CD14-positive monocyte (primary cell): ENCODE measurements around the gene LINC00237. TPM values are rescaled to one million over a fixed set of nuclear protein-coding genes. Genes with fewer than 3 reads are reported as not detected.

Experiments used
- DNase-seq, 3 donors: peaks; one replicate each; pipeline ENCODE4 v3.0.0-alpha.2; 2011 to 2022
- H2AFZ ChIP-seq: 2 replicates; pipeline ENCODE4 v1.6.0; 2012; ENCODE audit warnings: mild to moderate bottlenecking, low read depth, low read length, inconsistent platforms; ENCODE audit not compliant: insufficient read depth, poor library complexity, severe bottlenecking
- H3K27ac ChIP-seq, 2 donors: 1 replicate in 1 of 2; 2 replicates in 1 of 2; pipeline ENCODE4 v1.5.1; 2012 to 2013; ENCODE audit warnings: low read length in 2 of 2, control low read depth in 1 of 2, inconsistent platforms in 1 of 2, low read depth in 1 of 2, mild to moderate bottlenecking in 1 of 2
- H3K27me3 ChIP-seq, 2 donors: one replicate each; pipeline versions ENCODE4 v1.6.0 to v1.6.1; 2011 to 2013; ENCODE audit warnings: low read length in 2 of 2; ENCODE audit not compliant: control insufficient read depth in 2 of 2, insufficient read depth in 2 of 2
- H3K36me3 ChIP-seq, 2 donors: replicated peaks in 1 of 2; 1 replicate in 1 of 2; 2 replicates in 1 of 2; pipeline versions ENCODE4 v1.5.1 to v1.6.1; 2012 to 2013; ENCODE audit warnings: low read length in 2 of 2, control low read depth in 1 of 2, inconsistent platforms in 1 of 2, mild to moderate bottlenecking in 1 of 2; ENCODE audit not compliant: insufficient read depth in 2 of 2, control insufficient read depth in 1 of 2
- H3K4me1 ChIP-seq, 2 donors: 1 replicate in 1 of 2; 2 replicates in 1 of 2; pipeline versions ENCODE4 v1.5.1 to v1.6.1; 2012 to 2013; ENCODE audit warnings: low read length in 2 of 2, control low read depth in 1 of 2, inconsistent platforms in 1 of 2, mild to moderate bottlenecking in 1 of 2, moderate library complexity in 1 of 2; ENCODE audit not compliant: insufficient read depth in 2 of 2, control insufficient read depth in 1 of 2
- H3K4me2 ChIP-seq: replicated peaks from 2 replicates; pipeline ENCODE3; 2012; ENCODE audit warnings: low read length, moderate library complexity, mild to moderate bottlenecking; ENCODE audit not compliant: poor library complexity, severe bottlenecking; ENCODE audit errors: extremely low read depth
- H3K4me3 ChIP-seq, 3 experiments: fragments of 200-600 bp in 1 of 3; sonication (generic) in 1 of 3; replicated peaks in 1 of 3; 1 replicate in 2 of 3; 2 replicates in 1 of 3; pipeline ENCODE4 v1.5.1; 2011 to 2013; ENCODE audit warnings: low read length in 3 of 3, mild to moderate bottlenecking in 3 of 3, control low read depth in 2 of 3, low read depth in 2 of 3, inconsistent platforms in 1 of 3, moderate library complexity in 1 of 3
- H3K79me2 ChIP-seq: 2 replicates; pipeline ENCODE4 v1.6.0; 2012; ENCODE audit warnings: mild to moderate bottlenecking, control low read depth, inconsistent platforms, low read length, moderate library complexity; ENCODE audit not compliant: insufficient read depth
- H3K9ac ChIP-seq: 2 replicates; pipeline ENCODE4 v1.6.0; 2017; ENCODE audit warnings: low read length, mild to moderate bottlenecking; ENCODE audit not compliant: insufficient read depth, poor library complexity, severe bottlenecking
- H3K9me3 ChIP-seq, 2 donors: replicated peaks in 1 of 2; 1 replicate in 1 of 2; 2 replicates in 1 of 2; pipeline versions ENCODE4 v1.5.1 to v1.6.1; 2012 to 2013; ENCODE audit warnings: low read length in 2 of 2, control low read depth in 1 of 2; ENCODE audit not compliant: control insufficient read depth in 1 of 2, insufficient read depth in 1 of 2
- H4K20me1 ChIP-seq: 2 replicates; pipeline ENCODE4 v1.6.0; 2012; ENCODE audit warnings: mild to moderate bottlenecking, low read length, control low read depth, moderate library complexity; ENCODE audit not compliant: insufficient read depth
- H3K27ac Mint-ChIP-seq, 7 donors: one replicate each; pipeline ENCODE4 v1.8.0; 2020; ENCODE audit warnings: mild to moderate bottlenecking in 7 of 7, mixed read lengths in 7 of 7, moderate library complexity in 6 of 7, inconsistent platforms in 2 of 7
- H3K27me3 Mint-ChIP-seq, 3 donors: one replicate each; pipeline ENCODE4 v1.8.0; 2021 to 2022; ENCODE audit warnings: low read depth in 3 of 3, mild to moderate bottlenecking in 3 of 3, mixed read lengths in 3 of 3, moderate library complexity in 3 of 3, inconsistent platforms in 1 of 3
- H3K36me3 Mint-ChIP-seq, 2 donors: one replicate each; pipeline ENCODE4 v1.8.0; 2020; ENCODE audit warnings: mixed read lengths in 2 of 2, inconsistent platforms in 1 of 2, mild to moderate bottlenecking in 1 of 2
- H3K4me1 Mint-ChIP-seq: one replicate; pipeline ENCODE4 v1.8.0; 2020; ENCODE audit warnings: mild to moderate bottlenecking, mixed read lengths
- H3K4me3 Mint-ChIP-seq, 2 donors: one replicate each; pipeline ENCODE4 v1.8.0; 2020; ENCODE audit warnings: mild to moderate bottlenecking in 2 of 2, mixed read lengths in 2 of 2, moderate library complexity in 1 of 2
- H3K9me3 Mint-ChIP-seq, 7 donors: one replicate each; pipeline ENCODE4 v1.8.0; 2020 to 2022; ENCODE audit warnings: mixed read lengths in 7 of 7, mild to moderate bottlenecking in 6 of 7, moderate library complexity in 6 of 7, inconsistent platforms in 2 of 7
- CTCF ChIP-seq: fragments of 200-600 bp; IDR thresholded peaks from one replicate; pipeline ENCODE4 v1.8.0; 2022; ENCODE audit warnings: antibody characterized with exemption, mild to moderate bottlenecking
- WGBS: methylation state at CpG from one replicate; pipeline ENCODE4 v1.1.5; 2013; ENCODE audit warnings: missing lambda C conversion rate; ENCODE audit not compliant: insufficient coverage; 5-methylcytosine and 5-hydroxymethylcytosine counted together
- intact Hi-C, 2 donors: fragments of 100-400 bp; cut with micrococcal nuclease; formaldehyde crosslinking; loops; one replicate each; pipeline versions ENCODE4 v1.15.0 to v1.15.1; 2023
- polyA plus RNA-seq, 3 donors: library from polyadenylated mRNA; depleted of rRNA in 1 of 3; unstranded in 2 of 3; stranded (reverse) in 1 of 3; fragments of 300-500 nt in 2 of 3; fragments of >200 nt in 1 of 3; fragmentation: Illumina TruSeq in 2 of 3; gene quantifications; 1 replicate in 2 of 3; 2 replicates in 1 of 3; pipeline ENCODE4 v1.2.3, GENCODE V29; 2012 to 2021

Gene LINC00237
- polyA plus RNA-seq, 3 donors: 0.31 to 0.39 TPM; not detected in 1

GRCh38 chr20:21136015-21136732 is 30.0 kb upstream of the LINC00237 start:
- intact Hi-C loops: no loop called here
- no peak overlapping the region for H2AFZ ChIP-seq
- H3K9me3 ChIP-seq: no peaks in the 10 kb centered on the region
- no peak overlapping the region for H3K4me2 ChIP-seq
- no peak overlapping the region for H3K27ac ChIP-seq
- no peaks in the 10 kb centered on the region for H3K79me2 ChIP-seq
- no peaks in the 10 kb centered on the region for H4K20me1 ChIP-seq
- Mint-ChIP-seq H3K4me1 (no peaks in the 10 kb centered on the region), H3K27me3 (no peaks in the 10 kb centered on the region), H3K4me3 (no peak overlapping the region), H3K9me3 (no peaks in the 10 kb centered on the region), H3K36me3 (peaks cover 42 to 44% of the 10 kb centered on the region in 2 donors), H3K27ac (no peak overlapping the region)
- no CpG with 5 or more reads among the region's 8 CpGs for WGBS
- H3K36me3 ChIP-seq: peaks cover 0 to 11% of the 10 kb centered on the region in 2 donors
- no peaks in the 10 kb centered on the region for H3K27me3 ChIP-seq
- no peak overlapping the region for H3K9ac ChIP-seq
- no peak for DNase-seq
- no peak for TF ChIP-seq CTCF
- H3K4me3 ChIP-seq: no peak overlapping the region
- H3K4me1 ChIP-seq: no peaks in the 10 kb centered on the region

- H3K36me3 ChIP-seq: peaks cover 0 to 11% of the 10 kb centered on the region in 2 donors
- peaks cover 41 to 43% of the 10 kb centered on the region in 2 donors for H3K36me3 Mint-ChIP-seq
These were observed 28.8 kb upstream of the LINC00237 start for GRCh38 chr20:21134883-21135493.

More at GRCh38 chr20:21134883-21135493, 28.8 kb upstream of the LINC00237 start:
- H3K9me3 Mint-ChIP-seq: no peaks in the 10 kb centered on the region
- no peaks in the 10 kb centered on the region for H3K27me3 Mint-ChIP-seq
- Histone ChIP-seq H3K79me2 (no peaks in the 10 kb centered on the region), H3K9ac (no peak overlapping the region), H3K4me3 (no peak overlapping the region), H2AFZ (no peak overlapping the region), H3K4me2 (no peak overlapping the region), H4K20me1 (no peaks in the 10 kb centered on the region), H3K27ac (no peak overlapping the region), H3K27me3 (no peaks in the 10 kb centered on the region), H3K9me3 (no peaks in the 10 kb centered on the region), H3K4me1 (no peaks in the 10 kb centered on the region)
- 100% methylated on average over 6 of the region's 10 CpGs for WGBS
- TF ChIP-seq CTCF: no peak
- intact Hi-C loops: no loop called here
- DNase-seq: no peak
- H3K4me1 Mint-ChIP-seq: no peaks in the 10 kb centered on the region
- H3K27ac Mint-ChIP-seq: no peak overlapping the region
- H3K4me3 Mint-ChIP-seq: no peak overlapping the region
